Testis (tissue), 3 donors: ENCODE results near the gene LRMDA. TPM values are rescaled to one million over a fixed set of nuclear protein-coding genes. Genes with fewer than 3 reads are reported as not detected.

Source experiments
- DNase-seq: peaks from one replicate; pipeline ENCODE4 v3.0.0-alpha.2; 2019
- H3K27ac ChIP-seq, 2 donors: fragments of 200-600 bp; sonication (generic); one replicate each; pipeline ENCODE4 v1.5.1; 2019
- H3K27me3 ChIP-seq: fragments of 200-600 bp; sonication (generic); one replicate; pipeline ENCODE4 v1.5.1; 2019
- H3K36me3 ChIP-seq: fragments of 200-600 bp; sonication (generic); one replicate; pipeline ENCODE4 v1.5.1; 2017; ENCODE audit warnings: low read depth; ENCODE audit errors: missing control alignments
- H3K4me1 ChIP-seq: fragments of 200-600 bp; sonication (generic); one replicate; pipeline ENCODE4 v1.5.1; 2019
- H3K4me3 ChIP-seq, 2 donors: fragments of 200-600 bp; sonication (generic); one replicate each; pipeline ENCODE4 v1.5.1; 2017 to 2019
- H3K9me3 ChIP-seq: fragments of 200-600 bp; sonication (generic); one replicate; pipeline ENCODE4 v1.5.1; 2017
- CTCF ChIP-seq, 3 experiments: fragments of 450-650 bp in 2 of 3; fragments of 200-600 bp in 1 of 3; sonication (generic) in 1 of 3; IDR thresholded peaks; one replicate each; pipeline ENCODE4 v1.5.1; 2016 to 2019; ENCODE audit warnings: antibody characterized with exemption in 3 of 3, mild to moderate bottlenecking in 2 of 3, moderate library complexity in 1 of 3
- POLR2A ChIP-seq: fragments of 450-650 bp; IDR thresholded peaks from one replicate; pipeline ENCODE4 v1.6.1; 2017; ENCODE audit warnings: antibody characterized with exemption, mild to moderate bottlenecking, moderate library complexity
- whole genome bisulfite sequencing, 2 donors: methylation state at CpG; one replicate each; pipeline ENCODE4 v1.1.5; 2018; 5-methylcytosine and 5-hydroxymethylcytosine counted together
- intact Hi-C: fragments of 100-400 bp; cut with DNase I; formaldehyde crosslinking; loops from one replicate; pipeline ENCODE4 v1.15.1; 2023; ENCODE audit warnings: low total_unique reads
- polyA plus RNA-seq: library from polyadenylated mRNA; stranded (reverse); fragments of 350-450 nt; fragmentation: Illumina TruSeq; extraction: RNeasy Lipid Tissue Mini Kit (QIAGEN cat#74804); gene quantifications from one replicate; pipeline ENCODE4 v1.2.3, GENCODE V29; 2014; ENCODE audit warnings: low read depth, low replicate concordance; ENCODE audit not compliant: insufficient read depth
- total RNA-seq, 2 donors: library from RNA; depleted of rRNA; stranded (reverse); fragments of >200 nt; gene quantifications; one replicate each; pipeline ENCODE4 v1.2.3, GENCODE V29; 2016

Gene LRMDA
- total and polyA plus RNA-seq, 3 donors from 2014 or later = 7.6 to 13.8 (median 10.6) TPM

- H3K27ac ChIP-seq = no peak overlapping the region
- intact Hi-C loops = no loop called here
- 85 to 87% methylated on average over 14 of the region's 14 CpGs for WGBS, 2 donors
- TF ChIP-seq CTCF (IDR thresholded peaks at IDR 0.05) (no peak), POLR2A (no peak)
- no peaks in the 10 kb centered on the region for H3K36me3 ChIP-seq
- no peak for DNase-seq
- no peak overlapping the region for H3K4me3 ChIP-seq
- H3K27me3 ChIP-seq = no peaks in the 10 kb centered on the region
- H3K9me3 ChIP-seq = no peaks in the 10 kb centered on the region
- H3K4me1 ChIP-seq = no peaks in the 10 kb centered on the region
Measured at GRCh38 chr10:76007667-76008181, 576.3 kb downstream of the LRMDA start.

GRCh38 chr10:76009531-76009930, 578.1 kb downstream of the LRMDA start:
- 81 to 90% methylated on average over 11 of the region's 11 CpGs for WGBS, 2 donors
- Histone ChIP-seq H3K4me3 (no peak overlapping the region), H3K27me3 (no peaks in the 10 kb centered on the region), H3K36me3 (no peaks in the 10 kb centered on the region), H3K27ac (no peak overlapping the region), H3K9me3 (no peaks in the 10 kb centered on the region), H3K4me1 (no peaks in the 10 kb centered on the region)
- no peak for TF ChIP-seq POLR2A
- no peak for TF ChIP-seq CTCF (IDR thresholded peaks at IDR 0.05)
- DNase-seq = no peak
- intact Hi-C loops = no loop called here

- H3K36me3 ChIP-seq = no peaks in the 10 kb centered on the region
- TF ChIP-seq POLR2A (no peak), CTCF (IDR thresholded peaks at IDR 0.05) (no peak)
- H3K4me1 ChIP-seq = no peaks in the 10 kb centered on the region
- H3K9me3 ChIP-seq = no peaks in the 10 kb centered on the region
- intact Hi-C loops = no loop called here
- H3K27me3 ChIP-seq = no peaks in the 10 kb centered on the region
- no peak overlapping the region for H3K4me3 ChIP-seq
- DNase-seq = no peak
- H3K27ac ChIP-seq = no peak overlapping the region
- 82 to 87% methylated on average over 3 of the region's 3 CpGs for WGBS, 2 donors
Measured at GRCh38 chr10:76010703-76011102, 579.3 kb downstream of the LRMDA start.

GRCh38 chr10:76012716-76013327, 581.4 kb downstream of the LRMDA start:
- no peak for TF ChIP-seq CTCF (IDR thresholded peaks at IDR 0.05)
- Histone ChIP-seq H3K36me3 (no peaks in the 10 kb centered on the region), H3K4me3 (no peak overlapping the region), H3K9me3 (no peaks in the 10 kb centered on the region), H3K4me1 (no peaks in the 10 kb centered on the region), H3K27ac (no peak overlapping the region), H3K27me3 (no peaks in the 10 kb centered on the region)
- intact Hi-C loops = no loop called here
- 88 to 94% methylated on average over 7 of the region's 7 CpGs for WGBS, 2 donors
- DNase-seq = no peak

- intact Hi-C loops = no loop called here
Measured at GRCh38 chr10:76015245-76015644, 583.8 kb downstream of the LRMDA start.

More at GRCh38 chr10:76015245-76015644, 583.8 kb downstream of the LRMDA start:
- Histone ChIP-seq H3K4me3 (no peak overlapping the region), H3K36me3 (no peaks in the 10 kb centered on the region), H3K9me3 (no peaks in the 10 kb centered on the region), H3K27ac (no peak overlapping the region), H3K27me3 (no peaks in the 10 kb centered on the region), H3K4me1 (no peaks in the 10 kb centered on the region)
- 30 to 83% methylated on average over 3 to 5 of the region's 5 CpGs for WGBS, 2 donors
- DNase-seq = no peak
- TF ChIP-seq POLR2A (no peak), CTCF (IDR thresholded peaks at IDR 0.05) (no peak)
